PC-3 (cell line): ENCODE results near the gene CEACAM21. TPM values are rescaled to one million over a fixed set of nuclear protein-coding genes. Genes with fewer than 3 reads are reported as not detected.

Source experiments
- ATAC-seq: fragments of 200-7000 bp; cut with Tn5 transposase; 2 replicates; pipeline ENCODE4 v1.9.1; 2020; ENCODE audit warnings: mild to moderate bottlenecking, moderate library complexity
- BruUV-seq: library from RNA; stranded (reverse); fragments of 400-500 nt; replicated peaks from 2 replicates; lab custom pipeline; 2021; lab: Mats Ljungman, UMichigan
- CTCF ChIA-PET: fragments of 300-600 bp; sonication (Branson Sonifier 250); formaldehyde crosslinking; loops from one replicate; lab custom pipeline; 2022; ENCODE audit warnings: antibody characterized with exemption; lab: Charles Lee
- POLR2A ChIA-PET: fragments of 300-600 bp; sonication (Branson Sonifier 250); formaldehyde crosslinking; loops from one replicate; lab custom pipeline; 2022; ENCODE audit warnings: antibody characterized with exemption; ENCODE audit not compliant: unreplicated experiment; lab: Charles Lee
- DNase-seq: peaks from one replicate; pipeline ENCODE4 v3.0.0-alpha.2; 2015
- H2AFZ ChIP-seq: fragments of 300-600 bp; sonication (generic); 2 replicates; pipeline ENCODE4 v1.6.0; 2016; ENCODE audit warnings: antibody characterized with exemption, low read length
- H3F3A ChIP-seq: fragments of 300-600 bp; sonication (generic); one replicate; pipeline ENCODE4 v1.6.0; 2017; ENCODE audit warnings: antibody characterized with exemption, low read length, control low read depth, mild to moderate bottlenecking; ENCODE audit not compliant: unreplicated experiment
- H3K27ac ChIP-seq: fragments of 300-600 bp; sonication (generic); 2 replicates; pipeline ENCODE4 v1.5.1; 2016; ENCODE audit warnings: mild to moderate bottlenecking, low read length
- H3K27me3 ChIP-seq: fragments of 300-600 bp; sonication (generic); 2 replicates; pipeline ENCODE4 v1.6.1; 2016; ENCODE audit warnings: low read length, mixed read lengths
- H3K36me3 ChIP-seq: fragments of 300-600 bp; sonication (generic); 2 replicates; pipeline ENCODE4 v1.6.1; 2016; ENCODE audit warnings: low read depth, mixed run types, low read length, mixed read lengths
- H3K4me1 ChIP-seq: fragments of 300-600 bp; sonication (generic); 2 replicates; pipeline ENCODE4 v1.5.1; 2016; ENCODE audit warnings: low read length; ENCODE audit not compliant: insufficient read depth
- H3K4me2 ChIP-seq: fragments of 300-600 bp; sonication (generic); 2 replicates; pipeline ENCODE4 v1.6.0; 2016; ENCODE audit warnings: low read length
- H3K4me3 ChIP-seq: fragments of 300-600 bp; sonication (generic); 2 replicates; pipeline ENCODE4 v1.5.1; 2016; ENCODE audit warnings: mild to moderate bottlenecking, low read length, mixed read lengths
- H3K79me2 ChIP-seq: fragments of 300-600 bp; sonication (generic); 2 replicates; pipeline ENCODE4 v1.6.1; 2017; ENCODE audit warnings: low read length, mixed read lengths
- H3K9ac ChIP-seq: fragments of 300-600 bp; sonication (generic); 2 replicates; pipeline ENCODE4 v1.6.0; 2016; ENCODE audit warnings: mild to moderate bottlenecking, low read length
- H3K9me2 ChIP-seq: fragments of 300-600 bp; sonication (generic); replicated peaks from 2 replicates; pipeline ENCODE4 v1.6.1; 2016; ENCODE audit warnings: mixed run types, low read length, mixed read lengths
- H3K9me3 ChIP-seq: fragments of 300-600 bp; sonication (generic); 2 replicates; pipeline ENCODE4 v1.6.1; 2016; ENCODE audit warnings: low read length, mixed read lengths
- H4K20me1 ChIP-seq: fragments of 300-600 bp; sonication (generic); 2 replicates; pipeline ENCODE4 v1.6.1; 2016; ENCODE audit warnings: low read length, mixed read lengths
- EZH2 ChIP-seq: fragments of 300-600 bp; sonication (generic); IDR thresholded peaks from one replicate; pipeline ENCODE4 v1.6.1; 2017; ENCODE audit warnings: antibody characterized with exemption, mild to moderate bottlenecking, low read length; ENCODE audit not compliant: unreplicated experiment
- EZH2phosphoT487 ChIP-seq: fragments of 300-600 bp; sonication (generic); IDR thresholded peaks from 2 replicates; pipeline ENCODE4 v1.6.1; 2018; ENCODE audit warnings: mild to moderate bottlenecking, antibody characterized with exemption, low read length, borderline replicate concordance
- intact Hi-C: fragments of 100-400 bp; cut with micrococcal nuclease; formaldehyde crosslinking; loops from 2 replicates; pipeline ENCODE4 v1.9.0; 2023
- total RNA-seq: library from RNA; depleted of rRNA; stranded (reverse); fragments of >200 nt; gene quantifications from 2 replicates; pipeline ENCODE4 v1.2.3, GENCODE V29; 2014; rRNA removed
- TF ChIP-seq, protein P1 (sequence below): fragments of 300-600 bp; sonication (generic); conservative IDR thresholded peaks from 2 replicates; pipeline ENCODE4 v1.5.1; 2017; ENCODE audit warnings: antibody characterized with exemption, low read depth, mild to moderate bottlenecking, low read length

Gene CEACAM21
- total RNA-seq, 1 experiment from 2014 or later: not detected

DNA sequence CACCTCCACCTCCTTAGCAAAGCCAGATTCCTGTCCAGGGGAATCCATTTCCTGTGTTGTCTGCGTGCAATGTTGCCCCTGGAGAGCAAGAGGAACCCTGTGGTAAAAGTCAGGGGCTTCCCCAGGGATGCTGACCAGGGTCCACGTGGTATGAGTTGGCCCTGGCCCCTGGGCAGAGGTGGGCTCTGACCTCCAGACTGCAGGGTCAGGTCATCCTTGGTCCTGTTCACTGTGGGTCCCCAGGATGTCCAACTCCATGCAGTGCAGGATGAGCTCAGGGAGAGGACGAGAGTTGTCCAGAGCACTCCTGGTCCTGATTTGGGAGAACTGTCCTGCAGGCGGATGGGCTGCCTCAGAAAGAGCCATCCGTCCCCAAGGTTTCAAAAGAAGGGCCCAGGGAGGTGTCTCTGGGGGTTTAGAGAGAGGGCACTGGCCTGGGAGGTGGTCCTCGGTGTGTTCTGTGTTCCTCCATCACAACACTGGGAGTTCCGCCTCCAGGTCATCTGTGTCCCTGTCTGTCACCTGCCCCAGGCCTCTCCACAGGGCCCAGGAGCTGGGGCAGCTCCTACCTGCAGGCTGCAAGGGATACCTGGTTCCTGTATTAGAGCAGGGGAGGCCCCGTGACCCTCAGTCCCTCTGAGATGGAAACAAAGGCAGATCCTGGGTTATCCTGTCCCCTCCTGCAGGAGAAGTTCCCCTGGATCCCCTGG, 52.2 kb downstream of the CEACAM21 start:
- POLR2A ChIA-PET: no interaction called here
- H2AFZ ChIP-seq: no peak overlapping the region
- no peaks in the 10 kb centered on the region for H3K36me3 ChIP-seq
- BruUV-seq: no TSS peak
- H3K9me2 ChIP-seq: no peaks in the 10 kb centered on the region
- peaks cover 37% of the 10 kb centered on the region for H3K27me3 ChIP-seq
- no peaks in the 10 kb centered on the region for H4K20me1 ChIP-seq
- H3K4me3 ChIP-seq: no peak overlapping the region
- H3K27ac ChIP-seq: no peak overlapping the region
- ATAC-seq: no peak
- no peaks in the 10 kb centered on the region for H3K79me2 ChIP-seq
- H3K9ac ChIP-seq: no peak overlapping the region
- DNase-seq: no peak
- TF ChIP-seq, protein P1, sequence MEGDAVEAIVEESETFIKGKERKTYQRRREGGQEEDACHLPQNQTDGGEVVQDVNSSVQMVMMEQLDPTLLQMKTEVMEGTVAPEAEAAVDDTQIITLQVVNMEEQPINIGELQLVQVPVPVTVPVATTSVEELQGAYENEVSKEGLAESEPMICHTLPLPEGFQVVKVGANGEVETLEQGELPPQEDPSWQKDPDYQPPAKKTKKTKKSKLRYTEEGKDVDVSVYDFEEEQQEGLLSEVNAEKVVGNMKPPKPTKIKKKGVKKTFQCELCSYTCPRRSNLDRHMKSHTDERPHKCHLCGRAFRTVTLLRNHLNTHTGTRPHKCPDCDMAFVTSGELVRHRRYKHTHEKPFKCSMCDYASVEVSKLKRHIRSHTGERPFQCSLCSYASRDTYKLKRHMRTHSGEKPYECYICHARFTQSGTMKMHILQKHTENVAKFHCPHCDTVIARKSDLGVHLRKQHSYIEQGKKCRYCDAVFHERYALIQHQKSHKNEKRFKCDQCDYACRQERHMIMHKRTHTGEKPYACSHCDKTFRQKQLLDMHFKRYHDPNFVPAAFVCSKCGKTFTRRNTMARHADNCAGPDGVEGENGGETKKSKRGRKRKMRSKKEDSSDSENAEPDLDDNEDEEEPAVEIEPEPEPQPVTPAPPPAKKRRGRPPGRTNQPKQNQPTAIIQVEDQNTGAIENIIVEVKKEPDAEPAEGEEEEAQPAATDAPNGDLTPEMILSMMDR: no peak
- TF ChIP-seq EZH2: no peak
- TF ChIP-seq EZH2phosphoT487: no peak
- H3K4me1 ChIP-seq: no peaks in the 10 kb centered on the region
- intact Hi-C loops: no loop called here
- no peaks in the 10 kb centered on the region for H3K9me3 ChIP-seq
- CTCF ChIA-PET: no interaction called here
- H3K4me2 ChIP-seq: no peak overlapping the region
- no peaks in the 10 kb centered on the region for H3F3A ChIP-seq

Other genes starting within 250 kb of the CEACAM21 start
- gene TGFB1, start 222.2 kb upstream of the CEACAM21 start, total RNA-seq: 16.4 and 23.4 TPM in 2 replicates
- gene B9D2, start 212.0 kb upstream of the CEACAM21 start, total RNA-seq: 3.8 and 4.4 TPM in 2 replicates
- 2.4 and 3.6 TPM in 2 replicates for gene TMEM91, start 199.6 kb upstream of the CEACAM21 start, total RNA-seq
- gene EXOSC5, start 178.8 kb upstream of the CEACAM21 start, total RNA-seq: 40.8 and 41.5 TPM in 2 replicates
- gene BCKDHA, start 178.3 kb upstream of the CEACAM21 start, total RNA-seq: 49.2 and 53.1 TPM in 2 replicates
- 2.3 TPM in 1 of 2 replicates, not detected in the other for gene B3GNT8, start 148.8 kb upstream of the CEACAM21 start, total RNA-seq
- 36.8 and 44.6 TPM in 2 replicates for gene DMAC2, start 136.3 kb upstream of the CEACAM21 start, total RNA-seq
- gene ERICH4, start 133.0 kb upstream of the CEACAM21 start, total RNA-seq: not detected in 2 replicates
- gene CEACAM4, start 50.9 kb downstream of the CEACAM21 start, total RNA-seq: not detected in 2 replicates
- gene CEACAM7, start 112.1 kb downstream of the CEACAM21 start, total RNA-seq: not detected in 2 replicates
- 0.75 and 2.8 TPM in 2 replicates for gene CEACAM5, start 132.5 kb downstream of the CEACAM21 start, total RNA-seq
- gene CEACAM6, start 179.4 kb downstream of the CEACAM21 start, total RNA-seq: 7.1 and 9.0 TPM in 2 replicates
- not detected in 2 replicates for gene CEACAM3, start 220.4 kb downstream of the CEACAM21 start, total RNA-seq